ENCODE measurements around the gene CHD1. TPM values are rescaled to one million over a fixed set of nuclear protein-coding genes. Genes with fewer than 3 reads are reported as not detected.
A peak's percentile ranks its signal among the peaks of the same experiment; 100 is the strongest.

Gene CHD1
- total RNA-seq, 3 donors from 2014 or later: 67.5 to 114 (median 102) TPM

DNA sequence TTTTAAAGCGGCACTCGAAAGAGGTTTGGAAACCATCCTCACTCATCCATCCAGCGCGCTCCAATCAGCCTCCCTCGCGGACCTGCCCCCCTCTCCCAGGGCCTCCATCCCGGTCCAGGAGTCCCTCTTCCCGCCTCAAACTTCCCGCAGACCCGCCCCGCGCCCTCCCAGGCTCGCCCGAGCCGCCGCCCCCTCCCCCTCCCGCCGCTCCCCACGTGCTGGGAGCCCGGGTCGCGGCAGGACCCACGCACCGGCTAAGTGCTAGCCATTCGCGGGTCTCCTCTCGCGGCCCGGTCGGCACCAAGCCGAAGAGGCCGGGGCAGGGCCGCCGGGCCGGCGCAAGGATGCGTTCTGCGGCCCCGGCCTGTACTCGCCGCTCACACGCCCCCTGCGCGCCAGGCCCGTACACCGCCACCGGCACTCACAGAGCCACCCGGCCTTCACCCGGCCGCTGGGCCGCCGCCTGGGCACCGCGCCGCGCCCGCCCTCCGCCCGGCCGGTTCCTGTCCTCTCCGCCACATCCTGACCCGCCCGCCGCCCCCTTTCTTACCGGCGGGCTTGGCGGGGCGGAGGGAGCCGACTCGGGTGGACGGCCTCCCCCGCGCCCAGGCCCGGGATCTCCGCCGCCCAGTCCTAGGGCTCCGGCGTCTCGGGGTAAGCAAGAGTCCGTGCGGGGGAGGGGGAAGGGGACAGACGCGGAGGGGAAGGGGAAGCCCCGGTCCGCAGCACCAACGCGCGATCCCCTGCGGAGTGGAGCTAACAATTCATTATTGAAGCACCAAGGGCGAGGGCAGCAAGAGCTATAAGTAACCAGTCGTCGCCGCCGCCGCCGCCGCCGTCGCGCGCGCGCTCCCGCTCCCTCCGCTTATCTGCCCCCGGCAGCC is 576 bp downstream of the CHD1 start:
- Histone ChIP-seq H3K36me3 (no peaks in the 10 kb centered on the region), H3K4me3 (peak overlapping the region; percentile 81 to 92 (median 87)), H3K9me3 (no peaks in the 10 kb centered on the region), H3K4me1 (peaks cover 0 to 9% of the 10 kb centered on the region in 2 donors), H3K27me3 (no peaks in the 10 kb centered on the region), H3K27ac (peak overlapping the region; percentile 99)
- TF ChIP-seq POLR2AphosphoS5 (IDR thresholded peaks at IDR 0.05) (no peak), POLR2A (IDR thresholded peaks at IDR 0.05) (no peak)
- TF ChIP-seq, protein P1, sequence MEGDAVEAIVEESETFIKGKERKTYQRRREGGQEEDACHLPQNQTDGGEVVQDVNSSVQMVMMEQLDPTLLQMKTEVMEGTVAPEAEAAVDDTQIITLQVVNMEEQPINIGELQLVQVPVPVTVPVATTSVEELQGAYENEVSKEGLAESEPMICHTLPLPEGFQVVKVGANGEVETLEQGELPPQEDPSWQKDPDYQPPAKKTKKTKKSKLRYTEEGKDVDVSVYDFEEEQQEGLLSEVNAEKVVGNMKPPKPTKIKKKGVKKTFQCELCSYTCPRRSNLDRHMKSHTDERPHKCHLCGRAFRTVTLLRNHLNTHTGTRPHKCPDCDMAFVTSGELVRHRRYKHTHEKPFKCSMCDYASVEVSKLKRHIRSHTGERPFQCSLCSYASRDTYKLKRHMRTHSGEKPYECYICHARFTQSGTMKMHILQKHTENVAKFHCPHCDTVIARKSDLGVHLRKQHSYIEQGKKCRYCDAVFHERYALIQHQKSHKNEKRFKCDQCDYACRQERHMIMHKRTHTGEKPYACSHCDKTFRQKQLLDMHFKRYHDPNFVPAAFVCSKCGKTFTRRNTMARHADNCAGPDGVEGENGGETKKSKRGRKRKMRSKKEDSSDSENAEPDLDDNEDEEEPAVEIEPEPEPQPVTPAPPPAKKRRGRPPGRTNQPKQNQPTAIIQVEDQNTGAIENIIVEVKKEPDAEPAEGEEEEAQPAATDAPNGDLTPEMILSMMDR (IDR thresholded peaks at IDR 0.05): no peak
- intact Hi-C loops (cut with DNase I; ENCODE audit: low total_unique reads): no loop called here
- DNase-seq (ENCODE audit: low spot score in 2 of 2): peak; percentile 57 to 68

DNA sequence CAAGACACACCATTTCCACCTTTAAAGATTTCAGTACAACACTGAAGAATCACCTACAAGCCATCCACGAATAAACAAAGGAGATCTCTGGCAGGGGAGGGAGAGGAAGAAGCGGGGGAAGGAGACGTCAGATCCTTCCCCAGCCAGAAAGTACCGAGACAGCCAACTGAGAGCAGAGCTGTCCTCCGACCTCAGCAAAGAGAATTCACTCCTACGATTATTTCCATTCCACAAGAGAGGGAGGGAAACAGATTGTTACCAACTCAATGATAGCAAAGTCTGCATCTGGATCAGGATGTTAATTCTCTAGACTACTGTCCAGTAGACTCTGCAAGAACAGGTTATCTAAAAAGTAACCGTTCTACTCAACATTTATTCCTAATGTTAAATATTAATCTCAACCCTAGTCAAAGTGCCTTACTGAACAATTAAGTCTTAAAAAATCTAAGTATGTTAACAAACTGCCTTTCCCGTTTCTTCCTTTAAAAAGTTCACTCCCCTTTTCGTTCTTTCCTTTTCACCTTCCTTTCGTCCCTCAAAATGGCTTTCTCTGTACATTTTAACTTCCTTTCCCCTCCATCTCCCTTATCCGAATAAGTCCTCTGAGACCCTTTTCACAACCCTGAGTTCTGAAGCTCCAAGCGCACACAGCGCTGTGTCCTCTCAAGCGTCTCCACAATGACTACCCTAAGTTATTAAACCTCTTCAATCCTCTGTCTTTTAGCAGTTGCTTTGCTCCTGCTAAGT is 1.4 kb downstream of the CHD1 start:
- Histone ChIP-seq H3K36me3 (no peaks in the 10 kb centered on the region), H3K27ac (peak overlapping the region; percentile 99), H3K4me3 (peak overlapping the region; percentile 81 to 92 (median 87)), H3K27me3 (no peaks in the 10 kb centered on the region), H3K4me1 (peaks cover 0 to 9% of the 10 kb centered on the region in 2 donors), H3K9me3 (no peaks in the 10 kb centered on the region)
- peak in 2 of 3 donors; percentile 42 to 88 for TF ChIP-seq POLR2AphosphoS5 (IDR thresholded peaks at IDR 0.05)
- no peak for TF ChIP-seq POLR2A (IDR thresholded peaks at IDR 0.05)
- intact Hi-C loops (cut with DNase I; ENCODE audit: low total_unique reads): no loop called here
- DNase-seq (ENCODE audit: low spot score in 2 of 2): peak in 1 of 2 donors; percentile 59

DNA sequence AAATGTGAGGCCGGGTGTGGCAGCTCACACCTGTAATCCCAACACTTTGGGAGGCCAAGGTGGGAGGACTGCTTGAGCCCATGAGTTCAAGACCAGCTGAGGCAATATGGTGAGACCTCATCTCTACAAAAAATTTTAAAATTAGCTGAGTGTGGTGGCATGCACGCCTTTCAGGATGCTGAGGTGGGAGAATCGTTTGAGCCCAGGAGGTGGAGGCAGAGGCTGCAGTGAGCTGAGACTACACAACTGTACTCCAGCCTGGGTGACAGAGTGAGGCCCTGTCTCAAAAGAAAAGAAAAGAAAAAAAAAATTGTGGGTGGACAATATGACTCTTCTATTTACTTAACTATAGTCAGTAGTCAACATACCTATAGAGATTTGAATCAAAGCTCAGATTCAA is 4.8 kb downstream of the CHD1 start:
- TF ChIP-seq, protein P1 (IDR thresholded peaks at IDR 0.05): no peak
- no peak for TF ChIP-seq POLR2A (IDR thresholded peaks at IDR 0.05)
- intact Hi-C loops (cut with DNase I; ENCODE audit: low total_unique reads): no loop called here
- no peaks in the 10 kb centered on the region for H3K4me1 ChIP-seq
- DNase-seq (ENCODE audit: low spot score in 2 of 2): no peak
- H3K36me3 ChIP-seq: no peaks in the 10 kb centered on the region
- H3K9me3 ChIP-seq: no peaks in the 10 kb centered on the region
- H3K27me3 ChIP-seq: no peaks in the 10 kb centered on the region
- no peak overlapping the region for H3K4me3 ChIP-seq
- no peak overlapping the region for H3K27ac ChIP-seq

DNA sequence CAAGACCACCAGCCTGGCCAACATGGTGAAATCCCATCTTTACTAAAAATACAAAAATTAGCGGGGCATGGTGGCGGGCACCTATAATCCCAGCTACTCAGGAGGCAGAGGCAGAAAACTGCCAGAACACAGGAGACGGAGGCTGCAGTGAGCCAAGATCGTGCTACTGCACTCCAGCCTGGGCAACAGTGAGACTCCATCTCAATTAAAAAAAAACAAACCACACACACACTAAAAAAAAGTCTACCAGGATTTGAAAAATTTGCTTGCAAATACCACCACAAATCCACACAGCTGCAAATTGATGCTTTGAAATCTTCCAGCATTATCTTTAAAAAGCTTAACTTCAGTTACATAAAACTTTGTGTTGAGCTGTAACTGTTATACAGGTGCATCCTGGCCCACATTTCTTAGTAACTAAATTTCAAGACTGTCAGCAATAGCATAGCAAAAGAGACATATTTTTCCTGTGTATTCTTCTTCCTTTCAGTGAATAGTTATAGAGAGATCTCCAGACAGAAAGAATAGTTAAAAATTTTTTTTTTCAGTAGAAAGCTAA is 6.8 kb downstream of the CHD1 start:
- Histone ChIP-seq H3K4me3 (no peak overlapping the region), H3K4me1 (no peaks in the 10 kb centered on the region), H3K27ac (no peak overlapping the region), H3K36me3 (no peaks in the 10 kb centered on the region), H3K27me3 (no peaks in the 10 kb centered on the region), H3K9me3 (no peaks in the 10 kb centered on the region)
- DNase-seq (ENCODE audit: low spot score in 2 of 2): no peak
- intact Hi-C loops (cut with DNase I; ENCODE audit: low total_unique reads): no loop called here
- TF ChIP-seq POLR2A (IDR thresholded peaks at IDR 0.05): no peak
- TF ChIP-seq POLR2AphosphoS5 (IDR thresholded peaks at IDR 0.05): no peak
- TF ChIP-seq, protein P1 (IDR thresholded peaks at IDR 0.05): no peak

DNA sequence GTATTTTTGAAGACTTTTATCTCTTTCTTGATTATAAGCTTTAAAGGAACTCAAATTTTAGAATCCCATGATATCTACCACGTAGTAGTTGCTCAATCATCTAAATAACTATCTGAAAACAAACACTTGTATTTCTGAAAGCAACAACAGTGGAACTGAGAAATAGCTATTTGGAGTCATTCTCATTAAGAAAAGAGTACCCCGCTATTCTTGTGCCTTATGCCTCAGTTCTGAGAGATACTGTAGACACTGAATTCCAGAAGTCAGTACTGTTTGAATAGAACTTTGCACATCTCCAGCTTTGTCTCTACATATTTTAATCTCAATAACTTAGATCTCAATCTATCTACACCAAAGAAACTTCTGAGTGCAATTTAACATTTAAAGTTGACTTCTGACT is 11.4 kb downstream of the CHD1 start:
- H3K4me3 ChIP-seq: no peak overlapping the region
- no peaks in the 10 kb centered on the region for H3K36me3 ChIP-seq
- no peaks in the 10 kb centered on the region for H3K4me1 ChIP-seq
- H3K27me3 ChIP-seq: no peaks in the 10 kb centered on the region
- intact Hi-C loops (cut with DNase I; ENCODE audit: low total_unique reads): no loop called here
- DNase-seq (ENCODE audit: low spot score in 2 of 2): no peak
- H3K9me3 ChIP-seq: no peaks in the 10 kb centered on the region
- no peak overlapping the region for H3K27ac ChIP-seq
- TF ChIP-seq POLR2A (IDR thresholded peaks at IDR 0.05) (no peak), POLR2AphosphoS5 (IDR thresholded peaks at IDR 0.05) (no peak)
- TF ChIP-seq, protein P1 (IDR thresholded peaks at IDR 0.05): no peak

Measured in breast epithelium (tissue), 4 donors.